ENCODE data around the gene B9D1.

The B9D1 gene

GRCh38 chr17:19388791-19389785 is 26.6 kb upstream of the B9D1 start:
- no peak for DNase-seq

GRCh38 chr17:19387921-19388521 is 25.5 kb upstream of the B9D1 start:
- no peak for DNase-seq

GRCh38 chr17:19386974-19387920 is 24.7 kb upstream of the B9D1 start, which contains the start of gene MFAP4:
TSS of gene MFAP4 (minus strand) at chr17:19387190. CDS start at chr17:19387155, 35 bp downstream.
- no peak for DNase-seq

GRCh38 chr17:19386051-19386929 is 23.8 kb upstream of the B9D1 start:
- peak; percentile 65 for DNase-seq

- no peak for DNase-seq
These were observed 23.0 kb upstream of the B9D1 start for GRCh38 chr17:19385521-19385983.

GRCh38 chr17:19384723-19385391 is 22.3 kb upstream of the B9D1 start:
- no peak for DNase-seq

GRCh38 chr17:19383681-19384470 is 21.4 kb upstream of the B9D1 start:
- DNase-seq = no peak

- no peak for DNase-seq
These were observed 20.3 kb upstream of the B9D1 start for GRCh38 chr17:19382531-19383444.

GRCh38 chr17:19381741-19382444 is 19.4 kb upstream of the B9D1 start:
- no peak for DNase-seq

- no peak for DNase-seq
These were observed 18.8 kb upstream of the B9D1 start for GRCh38 chr17:19381361-19381740.

GRCh38 chr17:19380481-19381301 is 18.2 kb upstream of the B9D1 start:
- no peak for DNase-seq

GRCh38 chr17:19379361-19380065 is 17.0 kb upstream of the B9D1 start:
- DNase-seq = no peak

- no peak for DNase-seq
These were observed 16.2 kb upstream of the B9D1 start, which contains the start of gene MAPK7 for GRCh38 chr17:19378416-19379360. TSS of gene MAPK7 (plus strand) at chr17:19378498. CDS start at chr17:19378901, 403 bp downstream.

- DNase-seq = peak; percentile 99
These were observed 15.3 kb upstream of the B9D1 start for GRCh38 chr17:19377602-19378415.

GRCh38 chr17:19376811-19377210 is 14.3 kb upstream of the B9D1 start:
- DNase-seq = no peak
